ENCODE data around the gene RBM39. TPM values are rescaled to one million over a fixed set of nuclear protein-coding genes. Genes with fewer than 3 reads are reported as not detected.
A peak's percentile ranks its signal among the peaks of the same experiment; 100 is the strongest.

Gene RBM39
- total and polyA plus RNA-seq, 2 experiments from 2014 or later = 259 to 413 TPM

DNA sequence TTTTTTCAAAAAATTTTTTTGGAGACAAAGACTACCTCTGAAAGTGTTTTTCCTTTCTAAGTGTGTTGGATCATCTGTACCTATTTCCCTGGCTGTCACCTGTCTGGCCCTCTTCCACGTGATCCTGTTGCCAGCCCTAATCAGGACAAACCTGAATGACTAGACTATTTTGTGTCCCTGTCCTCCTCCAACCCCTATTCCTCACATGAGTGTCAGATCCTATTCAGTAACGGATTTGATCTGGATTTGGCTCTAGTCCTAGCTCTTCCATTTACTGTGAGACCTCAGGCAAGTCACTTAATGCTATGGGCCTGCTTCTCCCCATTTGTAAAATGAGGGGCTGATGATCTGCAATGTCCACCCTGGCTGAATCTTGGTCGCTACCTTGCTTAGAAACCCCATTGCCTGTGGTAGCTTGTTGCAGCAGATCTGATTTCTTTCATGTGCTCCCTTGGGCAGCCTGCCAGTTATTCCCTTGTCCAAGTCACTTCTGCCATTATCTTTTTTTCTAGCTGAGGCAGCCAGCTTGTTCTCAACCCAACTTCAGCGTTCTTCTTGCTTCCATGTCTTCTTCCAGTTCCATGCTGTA is 34.5 kb upstream of the RBM39 start:
- peaks cover 11% of the 10 kb centered on the region for H3K36me3 ChIP-seq (ENCODE audit: insufficient read depth)
- no peaks in the 10 kb centered on the region for H3K27me3 ChIP-seq (ENCODE audit: insufficient read depth)
- no peak overlapping the region for H2AFZ ChIP-seq
- H3K4me3 ChIP-seq = no peak overlapping the region
- peaks cover 27% of the 10 kb centered on the region for H3K36me3 Mint-ChIP-seq (ENCODE audit: low read depth)
- peaks cover 45% of the 10 kb centered on the region for H4K20me1 ChIP-seq (replicated peaks; ENCODE audit: insufficient read depth)
- peaks cover 2% of the 10 kb centered on the region; the same call in 2 of the 3 replicates for H3K9me3 Mint-ChIP-seq
- H3K27ac ChIP-seq (ENCODE audit: low read depth) = 0 out of 2 replicates have a peak overlapping the region, but pooled peaks have one; percentile 41
- H3K4me1 Mint-ChIP-seq = peaks cover 20% of the 10 kb centered on the region
- peaks cover 6% of the 10 kb centered on the region; the same call in 1 of the 2 replicates for H3F3A ChIP-seq (replicated peaks; ENCODE audit: low read depth)
- H3K4me2 ChIP-seq = no peak overlapping the region
- H3K27ac Mint-ChIP-seq = no peak overlapping the region; the same call in 1 of the 2 replicates
- H3K79me2 ChIP-seq (replicated peaks; ENCODE audit: insufficient read depth) = peaks cover 93% of the 10 kb centered on the region
- DNase-seq (ENCODE audit: low spot score) (no peak), ATAC-seq (no peak)
- H3K9me2 ChIP-seq (ENCODE audit: insufficient read depth) = no peaks in the 10 kb centered on the region
- peaks cover 5% of the 10 kb centered on the region for H3K27me3 Mint-ChIP-seq (ENCODE audit: insufficient read depth, low read depth, poor library complexity)
- H3K4me1 ChIP-seq (ENCODE audit: insufficient read depth) = peaks cover 23% of the 10 kb centered on the region
- TF ChIP-seq, protein P1, sequence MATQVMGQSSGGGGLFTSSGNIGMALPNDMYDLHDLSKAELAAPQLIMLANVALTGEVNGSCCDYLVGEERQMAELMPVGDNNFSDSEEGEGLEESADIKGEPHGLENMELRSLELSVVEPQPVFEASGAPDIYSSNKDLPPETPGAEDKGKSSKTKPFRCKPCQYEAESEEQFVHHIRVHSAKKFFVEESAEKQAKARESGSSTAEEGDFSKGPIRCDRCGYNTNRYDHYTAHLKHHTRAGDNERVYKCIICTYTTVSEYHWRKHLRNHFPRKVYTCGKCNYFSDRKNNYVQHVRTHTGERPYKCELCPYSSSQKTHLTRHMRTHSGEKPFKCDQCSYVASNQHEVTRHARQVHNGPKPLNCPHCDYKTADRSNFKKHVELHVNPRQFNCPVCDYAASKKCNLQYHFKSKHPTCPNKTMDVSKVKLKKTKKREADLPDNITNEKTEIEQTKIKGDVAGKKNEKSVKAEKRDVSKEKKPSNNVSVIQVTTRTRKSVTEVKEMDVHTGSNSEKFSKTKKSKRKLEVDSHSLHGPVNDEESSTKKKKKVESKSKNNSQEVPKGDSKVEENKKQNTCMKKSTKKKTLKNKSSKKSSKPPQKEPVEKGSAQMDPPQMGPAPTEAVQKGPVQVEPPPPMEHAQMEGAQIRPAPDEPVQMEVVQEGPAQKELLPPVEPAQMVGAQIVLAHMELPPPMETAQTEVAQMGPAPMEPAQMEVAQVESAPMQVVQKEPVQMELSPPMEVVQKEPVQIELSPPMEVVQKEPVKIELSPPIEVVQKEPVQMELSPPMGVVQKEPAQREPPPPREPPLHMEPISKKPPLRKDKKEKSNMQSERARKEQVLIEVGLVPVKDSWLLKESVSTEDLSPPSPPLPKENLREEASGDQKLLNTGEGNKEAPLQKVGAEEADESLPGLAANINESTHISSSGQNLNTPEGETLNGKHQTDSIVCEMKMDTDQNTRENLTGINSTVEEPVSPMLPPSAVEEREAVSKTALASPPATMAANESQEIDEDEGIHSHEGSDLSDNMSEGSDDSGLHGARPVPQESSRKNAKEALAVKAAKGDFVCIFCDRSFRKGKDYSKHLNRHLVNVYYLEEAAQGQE (IDR thresholded peaks at IDR 0.05; ENCODE audit: unreplicated experiment) = no peak
- TF ChIP-seq POLR2AphosphoS5 (IDR thresholded peaks at IDR 0.05; ENCODE audit: low read depth) (no peak), NANOG (IDR thresholded peaks at IDR 0.05; ENCODE audit: borderline replicate concordance) (no peak), EZH2 (IDR thresholded peaks at IDR 0.05; ENCODE audit: low read depth, unreplicated experiment) (no peak), ZNF114 (CRISPR knock-in tag; IDR thresholded peaks at IDR 0.05) (no peak), CREB1 (CRISPR knock-in tag; IDR thresholded peaks at IDR 0.05; ENCODE audit: low read depth) (no peak), EZH2phosphoT487 (IDR thresholded peaks at IDR 0.05; ENCODE audit: unreplicated experiment) (no peak), JUNB (IDR thresholded peaks at IDR 0.05; ENCODE audit: unreplicated experiment) (no peak), STAT1 (IDR thresholded peaks at IDR 0.05; ENCODE audit: unreplicated experiment) (no peak), ZNF331 (CRISPR knock-in tag; IDR thresholded peaks at IDR 0.05; ENCODE audit: low read depth) (no peak)
- TF ChIP-seq, protein P2, sequence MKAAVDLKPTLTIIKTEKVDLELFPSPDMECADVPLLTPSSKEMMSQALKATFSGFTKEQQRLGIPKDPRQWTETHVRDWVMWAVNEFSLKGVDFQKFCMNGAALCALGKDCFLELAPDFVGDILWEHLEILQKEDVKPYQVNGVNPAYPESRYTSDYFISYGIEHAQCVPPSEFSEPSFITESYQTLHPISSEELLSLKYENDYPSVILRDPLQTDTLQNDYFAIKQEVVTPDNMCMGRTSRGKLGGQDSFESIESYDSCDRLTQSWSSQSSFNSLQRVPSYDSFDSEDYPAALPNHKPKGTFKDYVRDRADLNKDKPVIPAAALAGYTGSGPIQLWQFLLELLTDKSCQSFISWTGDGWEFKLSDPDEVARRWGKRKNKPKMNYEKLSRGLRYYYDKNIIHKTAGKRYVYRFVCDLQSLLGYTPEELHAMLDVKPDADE (IDR thresholded peaks at IDR 0.05) = no peak
- TF ChIP-seq, protein P3, sequence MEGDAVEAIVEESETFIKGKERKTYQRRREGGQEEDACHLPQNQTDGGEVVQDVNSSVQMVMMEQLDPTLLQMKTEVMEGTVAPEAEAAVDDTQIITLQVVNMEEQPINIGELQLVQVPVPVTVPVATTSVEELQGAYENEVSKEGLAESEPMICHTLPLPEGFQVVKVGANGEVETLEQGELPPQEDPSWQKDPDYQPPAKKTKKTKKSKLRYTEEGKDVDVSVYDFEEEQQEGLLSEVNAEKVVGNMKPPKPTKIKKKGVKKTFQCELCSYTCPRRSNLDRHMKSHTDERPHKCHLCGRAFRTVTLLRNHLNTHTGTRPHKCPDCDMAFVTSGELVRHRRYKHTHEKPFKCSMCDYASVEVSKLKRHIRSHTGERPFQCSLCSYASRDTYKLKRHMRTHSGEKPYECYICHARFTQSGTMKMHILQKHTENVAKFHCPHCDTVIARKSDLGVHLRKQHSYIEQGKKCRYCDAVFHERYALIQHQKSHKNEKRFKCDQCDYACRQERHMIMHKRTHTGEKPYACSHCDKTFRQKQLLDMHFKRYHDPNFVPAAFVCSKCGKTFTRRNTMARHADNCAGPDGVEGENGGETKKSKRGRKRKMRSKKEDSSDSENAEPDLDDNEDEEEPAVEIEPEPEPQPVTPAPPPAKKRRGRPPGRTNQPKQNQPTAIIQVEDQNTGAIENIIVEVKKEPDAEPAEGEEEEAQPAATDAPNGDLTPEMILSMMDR (conservative IDR thresholded peaks at IDR 0.05; ENCODE audit: low read depth in 2 of 2) = no peak
- TF ChIP-seq, protein P4, sequence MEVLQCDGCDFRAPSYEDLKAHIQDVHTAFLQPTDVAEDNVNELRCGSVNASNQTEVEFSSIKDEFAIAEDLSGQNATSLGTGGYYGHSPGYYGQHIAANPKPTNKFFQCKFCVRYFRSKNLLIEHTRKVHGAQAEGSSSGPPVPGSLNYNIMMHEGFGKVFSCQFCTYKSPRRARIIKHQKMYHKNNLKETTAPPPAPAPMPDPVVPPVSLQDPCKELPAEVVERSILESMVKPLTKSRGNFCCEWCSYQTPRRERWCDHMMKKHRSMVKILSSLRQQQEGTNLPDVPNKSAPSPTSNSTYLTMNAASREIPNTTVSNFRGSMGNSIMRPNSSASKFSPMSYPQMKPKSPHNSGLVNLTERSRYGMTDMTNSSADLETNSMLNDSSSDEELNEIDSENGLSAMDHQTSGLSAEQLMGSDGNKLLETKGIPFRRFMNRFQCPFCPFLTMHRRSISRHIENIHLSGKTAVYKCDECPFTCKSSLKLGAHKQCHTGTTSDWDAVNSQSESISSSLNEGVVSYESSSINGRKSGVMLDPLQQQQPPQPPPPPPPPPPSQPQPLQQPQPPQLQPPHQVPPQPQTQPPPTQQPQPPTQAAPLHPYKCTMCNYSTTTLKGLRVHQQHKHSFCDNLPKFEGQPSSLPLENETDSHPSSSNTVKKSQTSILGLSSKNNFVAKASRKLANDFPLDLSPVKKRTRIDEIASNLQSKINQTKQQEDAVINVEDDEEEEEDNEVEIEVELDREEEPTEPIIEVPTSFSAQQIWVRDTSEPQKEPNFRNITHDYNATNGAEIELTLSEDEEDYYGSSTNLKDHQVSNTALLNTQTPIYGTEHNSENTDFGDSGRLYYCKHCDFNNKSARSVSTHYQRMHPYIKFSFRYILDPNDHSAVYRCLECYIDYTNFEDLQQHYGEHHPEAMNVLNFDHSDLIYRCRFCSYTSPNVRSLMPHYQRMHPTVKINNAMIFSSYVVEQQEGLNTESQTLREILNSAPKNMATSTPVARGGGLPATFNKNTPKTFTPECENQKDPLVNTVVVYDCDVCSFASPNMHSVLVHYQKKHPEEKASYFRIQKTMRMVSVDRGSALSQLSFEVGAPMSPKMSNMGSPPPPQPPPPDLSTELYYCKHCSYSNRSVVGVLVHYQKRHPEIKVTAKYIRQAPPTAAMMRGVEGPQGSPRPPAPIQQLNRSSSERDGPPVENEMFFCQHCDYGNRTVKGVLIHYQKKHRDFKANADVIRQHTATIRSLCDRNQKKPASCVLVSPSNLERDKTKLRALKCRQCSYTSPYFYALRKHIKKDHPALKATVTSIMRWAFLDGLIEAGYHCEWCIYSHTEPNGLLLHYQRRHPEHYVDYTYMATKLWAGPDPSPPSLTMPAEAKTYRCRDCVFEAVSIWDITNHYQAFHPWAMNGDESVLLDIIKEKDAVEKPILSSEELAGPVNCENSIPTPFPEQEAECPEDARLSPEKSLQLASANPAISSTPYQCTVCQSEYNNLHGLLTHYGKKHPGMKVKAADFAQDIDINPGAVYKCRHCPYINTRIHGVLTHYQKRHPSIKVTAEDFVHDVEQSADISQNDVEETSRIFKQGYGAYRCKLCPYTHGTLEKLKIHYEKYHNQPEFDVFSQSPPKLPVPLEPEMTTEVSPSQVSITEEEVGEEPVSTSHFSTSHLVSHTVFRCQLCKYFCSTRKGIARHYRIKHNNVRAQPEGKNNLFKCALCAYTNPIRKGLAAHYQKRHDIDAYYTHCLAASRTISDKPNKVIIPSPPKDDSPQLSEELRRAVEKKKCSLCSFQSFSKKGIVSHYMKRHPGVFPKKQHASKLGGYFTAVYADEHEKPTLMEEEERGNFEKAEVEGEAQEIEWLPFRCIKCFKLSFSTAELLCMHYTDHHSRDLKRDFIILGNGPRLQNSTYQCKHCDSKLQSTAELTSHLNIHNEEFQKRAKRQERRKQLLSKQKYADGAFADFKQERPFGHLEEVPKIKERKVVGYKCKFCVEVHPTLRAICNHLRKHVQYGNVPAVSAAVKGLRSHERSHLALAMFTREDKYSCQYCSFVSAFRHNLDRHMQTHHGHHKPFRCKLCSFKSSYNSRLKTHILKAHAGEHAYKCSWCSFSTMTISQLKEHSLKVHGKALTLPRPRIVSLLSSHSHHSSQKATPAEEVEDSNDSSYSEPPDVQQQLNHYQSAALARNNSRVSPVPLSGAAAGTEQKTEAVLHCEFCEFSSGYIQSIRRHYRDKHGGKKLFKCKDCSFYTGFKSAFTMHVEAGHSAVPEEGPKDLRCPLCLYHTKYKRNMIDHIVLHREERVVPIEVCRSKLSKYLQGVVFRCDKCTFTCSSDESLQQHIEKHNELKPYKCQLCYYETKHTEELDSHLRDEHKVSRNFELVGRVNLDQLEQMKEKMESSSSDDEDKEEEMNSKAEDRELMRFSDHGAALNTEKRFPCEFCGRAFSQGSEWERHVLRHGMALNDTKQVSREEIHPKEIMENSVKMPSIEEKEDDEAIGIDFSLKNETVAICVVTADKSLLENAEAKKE (CRISPR knock-in tag; IDR thresholded peaks at IDR 0.05) = no peak
- H3K4me3 Mint-ChIP-seq = no peak overlapping the region

Data from GM23338 (cell line).